Liver (tissue), 3 donors: ENCODE data around the gene TMEM45B.

Experiments used
- FOXA1 ChIP-seq: IDR thresholded peaks from 2 replicates; pipeline ENCODE4 v1.6.1; 2016; ENCODE audit warnings: antibody characterized with exemption
- GABPA ChIP-seq, 2 donors: IDR thresholded peaks in 1 of 2; conservative IDR thresholded peaks in 1 of 2; 2 replicates each; pipeline ENCODE4 v1.6.1; 2016; ENCODE audit warnings: antibody characterized with exemption in 2 of 2, mild to moderate bottlenecking in 1 of 2, moderate library complexity in 1 of 2
- TAF1 ChIP-seq: conservative IDR thresholded peaks from 2 replicates; pipeline ENCODE4 v1.6.1; 2016; ENCODE audit warnings: antibody characterized with exemption, mild to moderate bottlenecking
- TF ChIP-seq, protein P1 (sequence below): fragments of 150-350 bp; IDR thresholded peaks from 2 replicates; pipeline ENCODE4 v1.5.1; 2017; ENCODE audit warnings: improper control_type of control experiment, low read depth, low read length; ENCODE audit not compliant: missing input control
- TF ChIP-seq, protein P2 (sequence below): IDR thresholded peaks from 2 replicates; pipeline ENCODE4 v1.6.1; 2016; ENCODE audit warnings: antibody characterized with exemption
- donor health status: healthy.
- donor health status: healthy.

DNA sequence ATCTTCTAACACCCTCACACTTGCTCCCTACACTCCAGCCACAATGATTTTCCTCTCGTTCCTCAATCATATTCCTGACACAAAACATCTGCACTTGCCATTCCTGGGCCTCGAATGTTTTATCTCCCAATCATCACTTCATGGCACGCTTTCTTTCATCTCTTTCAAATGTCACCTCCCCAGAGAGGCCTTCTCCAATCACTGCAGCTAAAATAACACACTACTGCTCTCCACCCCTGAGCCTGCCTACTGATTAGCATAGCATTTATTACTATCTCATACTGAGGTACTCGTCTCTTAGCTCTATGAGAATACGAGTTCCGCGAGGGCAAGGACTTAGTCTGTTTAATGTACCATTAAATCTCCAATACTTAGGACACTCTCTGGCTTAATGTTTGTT, 56.3 kb downstream of the TMEM45B start:
- TF ChIP-seq, protein P1, sequence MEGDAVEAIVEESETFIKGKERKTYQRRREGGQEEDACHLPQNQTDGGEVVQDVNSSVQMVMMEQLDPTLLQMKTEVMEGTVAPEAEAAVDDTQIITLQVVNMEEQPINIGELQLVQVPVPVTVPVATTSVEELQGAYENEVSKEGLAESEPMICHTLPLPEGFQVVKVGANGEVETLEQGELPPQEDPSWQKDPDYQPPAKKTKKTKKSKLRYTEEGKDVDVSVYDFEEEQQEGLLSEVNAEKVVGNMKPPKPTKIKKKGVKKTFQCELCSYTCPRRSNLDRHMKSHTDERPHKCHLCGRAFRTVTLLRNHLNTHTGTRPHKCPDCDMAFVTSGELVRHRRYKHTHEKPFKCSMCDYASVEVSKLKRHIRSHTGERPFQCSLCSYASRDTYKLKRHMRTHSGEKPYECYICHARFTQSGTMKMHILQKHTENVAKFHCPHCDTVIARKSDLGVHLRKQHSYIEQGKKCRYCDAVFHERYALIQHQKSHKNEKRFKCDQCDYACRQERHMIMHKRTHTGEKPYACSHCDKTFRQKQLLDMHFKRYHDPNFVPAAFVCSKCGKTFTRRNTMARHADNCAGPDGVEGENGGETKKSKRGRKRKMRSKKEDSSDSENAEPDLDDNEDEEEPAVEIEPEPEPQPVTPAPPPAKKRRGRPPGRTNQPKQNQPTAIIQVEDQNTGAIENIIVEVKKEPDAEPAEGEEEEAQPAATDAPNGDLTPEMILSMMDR = no peak
- TF ChIP-seq GABPA (IDR thresholded peaks at IDR 0.05 in 1 of 2, conservative IDR thresholded peaks at IDR 0.05 in 1 of 2) = no peak
- TF ChIP-seq, protein P2, sequence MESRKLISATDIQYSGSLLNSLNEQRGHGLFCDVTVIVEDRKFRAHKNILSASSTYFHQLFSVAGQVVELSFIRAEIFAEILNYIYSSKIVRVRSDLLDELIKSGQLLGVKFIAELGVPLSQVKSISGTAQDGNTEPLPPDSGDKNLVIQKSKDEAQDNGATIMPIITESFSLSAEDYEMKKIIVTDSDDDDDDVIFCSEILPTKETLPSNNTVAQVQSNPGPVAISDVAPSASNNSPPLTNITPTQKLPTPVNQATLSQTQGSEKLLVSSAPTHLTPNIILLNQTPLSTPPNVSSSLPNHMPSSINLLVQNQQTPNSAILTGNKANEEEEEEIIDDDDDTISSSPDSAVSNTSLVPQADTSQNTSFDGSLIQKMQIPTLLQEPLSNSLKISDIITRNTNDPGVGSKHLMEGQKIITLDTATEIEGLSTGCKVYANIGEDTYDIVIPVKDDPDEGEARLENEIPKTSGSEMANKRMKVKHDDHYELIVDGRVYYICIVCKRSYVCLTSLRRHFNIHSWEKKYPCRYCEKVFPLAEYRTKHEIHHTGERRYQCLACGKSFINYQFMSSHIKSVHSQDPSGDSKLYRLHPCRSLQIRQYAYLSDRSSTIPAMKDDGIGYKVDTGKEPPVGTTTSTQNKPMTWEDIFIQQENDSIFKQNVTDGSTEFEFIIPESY = no peak
- TF ChIP-seq FOXA1 = no peak
- no peak for TF ChIP-seq TAF1
